H9 (cell line): ENCODE measurements around the gene MYO10. TPM values are rescaled to one million over a fixed set of nuclear protein-coding genes. Genes with fewer than 3 reads are reported as not detected.

ENCODE experiments used
- DNase-seq: peaks from one replicate; pipeline ENCODE4 v3.0.0-alpha.2; 2017
- H2AFZ ChIP-seq: one replicate; pipeline ENCODE4 v1.6.1; 2013; ENCODE audit warnings: mild to moderate bottlenecking, low read length, control low read depth, moderate library complexity
- H2AK5ac ChIP-seq: 2 replicates; pipeline ENCODE4 v1.6.1; 2013; ENCODE audit warnings: low read length, control low read depth, mixed read lengths; ENCODE audit not compliant: insufficient read length
- H2BK120ac ChIP-seq: one replicate; pipeline ENCODE4 v1.6.1; 2013; ENCODE audit warnings: low read depth, mild to moderate bottlenecking, low read length, control low read depth, inconsistent platforms; ENCODE audit not compliant: poor library complexity, severe bottlenecking
- H2BK12ac ChIP-seq: 2 replicates; pipeline ENCODE4 v1.6.1; 2013; ENCODE audit warnings: low read length, control low read depth, mixed read lengths, low read depth; ENCODE audit not compliant: insufficient read length
- H2BK15ac ChIP-seq: 2 replicates; pipeline ENCODE4 v1.6.1; 2013; ENCODE audit warnings: low read depth, low read length, control low read depth
- H2BK20ac ChIP-seq: one replicate; pipeline ENCODE4 v1.6.1; 2013; ENCODE audit warnings: low read depth, mild to moderate bottlenecking, low read length, control low read depth, inconsistent platforms; ENCODE audit not compliant: poor library complexity, severe bottlenecking
- H2BK5ac ChIP-seq: 2 replicates; pipeline ENCODE4 v1.6.1; 2013; ENCODE audit warnings: low read length, control low read depth, mixed read lengths; ENCODE audit not compliant: insufficient read length
- H3K14ac ChIP-seq: 2 replicates; pipeline ENCODE4 v1.6.1; 2013; ENCODE audit warnings: low read length, control low read depth; ENCODE audit not compliant: insufficient read depth
- H3K18ac ChIP-seq: 2 replicates; pipeline ENCODE4 v1.6.1; 2013; ENCODE audit warnings: low read depth, mild to moderate bottlenecking, mixed read lengths, low read length, control low read depth; ENCODE audit not compliant: insufficient read length
- H3K23ac ChIP-seq: 2 replicates; pipeline ENCODE4 v1.6.1; 2013; ENCODE audit warnings: low read length, control low read depth, mixed read lengths, low read depth; ENCODE audit not compliant: insufficient read length
- H3K23me2 ChIP-seq: 2 replicates; pipeline ENCODE4 v1.6.1; 2013; ENCODE audit warnings: low read depth, mild to moderate bottlenecking, mixed read lengths, low read length, control low read depth; ENCODE audit not compliant: insufficient read length, poor library complexity, severe bottlenecking
- H3K27ac ChIP-seq: 2 replicates; pipeline ENCODE4 v1.5.1; 2013; ENCODE audit warnings: low read length, control low read depth, mixed read lengths, low read depth; ENCODE audit not compliant: insufficient read length
- H3K27me3 ChIP-seq: 2 replicates; pipeline ENCODE4 v1.6.1; 2013; ENCODE audit warnings: low read length, control low read depth, inconsistent platforms; ENCODE audit not compliant: insufficient read depth
- H3K4ac ChIP-seq: 2 replicates; pipeline ENCODE4 v1.6.1; 2013; ENCODE audit warnings: low read depth, mild to moderate bottlenecking, control low read depth, inconsistent platforms, low read length, moderate library complexity
- H3K4me1 ChIP-seq: 2 replicates; pipeline ENCODE4 v1.6.1; 2013; ENCODE audit warnings: low read length, control low read depth, inconsistent platforms; ENCODE audit not compliant: insufficient read depth
- H3K4me2 ChIP-seq: 2 replicates; pipeline ENCODE4 v1.6.1; 2013; ENCODE audit warnings: low read length, control low read depth, mixed read lengths; ENCODE audit not compliant: insufficient read length, insufficient read depth
- H3K56ac ChIP-seq: 2 replicates; pipeline ENCODE4 v1.6.1; 2013; ENCODE audit warnings: low read depth, mild to moderate bottlenecking, mixed read lengths, low read length, control low read depth; ENCODE audit not compliant: insufficient read length
- H3K79me1 ChIP-seq: 2 replicates; pipeline ENCODE4 v1.6.1; 2013; ENCODE audit warnings: low read depth, mild to moderate bottlenecking, moderate library complexity, low read length, control low read depth, inconsistent platforms; ENCODE audit not compliant: insufficient read depth, poor library complexity, severe bottlenecking
- H3K79me2 ChIP-seq: 2 replicates; pipeline ENCODE4 v1.6.1; 2013; ENCODE audit warnings: low read length, control low read depth, inconsistent platforms; ENCODE audit not compliant: insufficient read depth
- H3K9ac ChIP-seq: 2 replicates; pipeline ENCODE4 v1.6.1; 2013; ENCODE audit warnings: low read length, control low read depth, mixed read lengths; ENCODE audit not compliant: insufficient read length; ENCODE audit errors: extremely low read depth
- H3K9me3 ChIP-seq: one replicate; pipeline ENCODE4 v1.6.1; 2013; ENCODE audit warnings: low read depth, low read length, inconsistent platforms; ENCODE audit not compliant: control insufficient read depth
- H3T11ph ChIP-seq: one replicate; pipeline ENCODE4 v1.6.1; 2013; ENCODE audit warnings: mild to moderate bottlenecking, low read length, control low read depth, inconsistent platforms
- H4K20me1 ChIP-seq: one replicate; pipeline ENCODE4 v1.6.1; 2013; ENCODE audit not compliant: control insufficient read depth, insufficient read length, insufficient read depth
- H4K5ac ChIP-seq: 2 replicates; pipeline ENCODE4 v1.6.1; 2013; ENCODE audit warnings: low read depth, mild to moderate bottlenecking, mixed read lengths, low read length, control low read depth; ENCODE audit not compliant: insufficient read length
- H4K8ac ChIP-seq: replicated peaks from 2 replicates; pipeline ENCODE4 v1.6.1; 2013; ENCODE audit warnings: low read length, control low read depth, mixed read lengths, low read depth; ENCODE audit not compliant: insufficient read length
- H4K91ac ChIP-seq: 2 replicates; pipeline ENCODE4 v1.6.1; 2013; ENCODE audit warnings: low read depth, mild to moderate bottlenecking, moderate library complexity, mixed read lengths, low read length, control low read depth; ENCODE audit not compliant: insufficient read length
- H3K27ac Mint-ChIP-seq, 3 experiments: 2 replicates in 2 of 3; 3 replicates in 1 of 3; pipeline ENCODE4 v1.8.0; 2020 to 2021; ENCODE audit warnings: mixed read lengths in 3 of 3, mild to moderate bottlenecking in 1 of 3, moderate library complexity in 1 of 3
- H3K27me3 Mint-ChIP-seq: 2 replicates; pipeline ENCODE4 v1.8.0; 2021; ENCODE audit warnings: low read depth, mild to moderate bottlenecking, moderate library complexity, mixed read lengths
- H3K36me3 Mint-ChIP-seq, 3 experiments: 2 replicates in 2 of 3; 3 replicates in 1 of 3; pipeline ENCODE4 v1.8.0; 2020 to 2021; ENCODE audit warnings: low read depth in 3 of 3, mixed read lengths in 3 of 3; ENCODE audit not compliant: insufficient read depth in 1 of 3
- H3K4me1 Mint-ChIP-seq, 2 experiments: 2 replicates each; pipeline ENCODE4 v1.8.0; 2020; ENCODE audit warnings: mixed read lengths in 2 of 2
- H3K4me3 Mint-ChIP-seq, 2 experiments: 2 replicates in 1 of 2; 3 replicates in 1 of 2; pipeline ENCODE4 v1.8.0; 2020 to 2021; ENCODE audit warnings: mild to moderate bottlenecking in 2 of 2, mixed read lengths in 2 of 2, moderate library complexity in 1 of 2
- H3K9me3 Mint-ChIP-seq, 2 experiments: 2 replicates in 1 of 2; 3 replicates in 1 of 2; pipeline ENCODE4 v1.8.0; 2020; ENCODE audit warnings: mild to moderate bottlenecking in 2 of 2, mixed read lengths in 2 of 2, moderate library complexity in 1 of 2
- WGBS: extraction: QIAGEN DNeasy Blood & Tissue Kit; methylation state at CpG from one replicate; pipeline ENCODE4 v1.1.7; 2013; ENCODE audit warnings: missing lambda C conversion rate, low lambda C conversion rate, mixed read lengths; ENCODE audit not compliant: insufficient read length; ENCODE audit errors: extremely low coverage; 5-methylcytosine and 5-hydroxymethylcytosine counted together
- total RNA-seq: library from RNA; stranded (reverse); gene quantifications from 2 replicates; pipeline ENCODE4 v1.2.1, GENCODE V29; 2021
- TF ChIP-seq, protein P1 (sequence below): fragments of 200-600 bp; sonication (generic); conservative IDR thresholded peaks from 3 replicates; pipeline ENCODE4 v1.8.0; 2021; ENCODE audit warnings: antibody characterized with exemption, mild to moderate bottlenecking

MYO10 gene
- total RNA-seq, 1 experiment from 2014 or later, result 127 TPM

DNA sequence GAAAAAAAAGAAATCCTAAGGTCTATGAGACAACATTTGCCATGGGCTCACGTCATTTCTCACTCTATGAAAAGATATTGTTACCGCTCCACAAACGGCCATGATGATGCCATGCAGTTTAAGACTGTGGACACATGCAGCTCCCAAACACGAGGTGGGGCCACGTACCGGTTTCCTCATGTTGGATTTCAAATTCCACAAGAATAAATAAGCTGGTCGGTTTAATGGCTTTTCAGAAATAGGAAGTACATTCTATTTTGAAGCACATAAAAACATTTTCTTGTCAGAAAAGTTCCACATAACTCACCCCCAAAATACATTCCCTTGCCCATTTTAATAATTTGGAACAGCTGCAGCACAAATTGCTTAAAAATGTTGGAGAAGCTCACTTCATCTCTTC is 130.6 kb downstream of the MYO10 start:
- no peak overlapping the region for H2AK5ac ChIP-seq
- H3K18ac ChIP-seq, result no peak overlapping the region
- no peak overlapping the region for H2BK5ac ChIP-seq
- H3K9me3 ChIP-seq, result no peaks in the 10 kb centered on the region
- H3K27me3 Mint-ChIP-seq, result no peaks in the 10 kb centered on the region
- no peak overlapping the region for H2BK12ac ChIP-seq
- no peaks in the 10 kb centered on the region for H3K27me3 ChIP-seq
- no peaks in the 10 kb centered on the region for H3K9me3 Mint-ChIP-seq
- no peak overlapping the region for H4K8ac ChIP-seq
- H3K27ac Mint-ChIP-seq, result no peak overlapping the region
- H4K20me1 ChIP-seq, result no peaks in the 10 kb centered on the region
- no peak overlapping the region for H3T11ph ChIP-seq
- no peak overlapping the region for H2AFZ ChIP-seq
- no peak overlapping the region for H3K14ac ChIP-seq
- no peak overlapping the region for H3K9ac ChIP-seq
- no peak overlapping the region for H3K23ac ChIP-seq
- no peak overlapping the region for H3K4me3 Mint-ChIP-seq
- H3K4me1 ChIP-seq, result peaks cover 3% of the 10 kb centered on the region; the same call in 1 of the 2 replicates
- no peak overlapping the region for H3K4me2 ChIP-seq
- H3K79me2 ChIP-seq, result no peaks in the 10 kb centered on the region
- no peak for DNase-seq
- TF ChIP-seq, protein P1, sequence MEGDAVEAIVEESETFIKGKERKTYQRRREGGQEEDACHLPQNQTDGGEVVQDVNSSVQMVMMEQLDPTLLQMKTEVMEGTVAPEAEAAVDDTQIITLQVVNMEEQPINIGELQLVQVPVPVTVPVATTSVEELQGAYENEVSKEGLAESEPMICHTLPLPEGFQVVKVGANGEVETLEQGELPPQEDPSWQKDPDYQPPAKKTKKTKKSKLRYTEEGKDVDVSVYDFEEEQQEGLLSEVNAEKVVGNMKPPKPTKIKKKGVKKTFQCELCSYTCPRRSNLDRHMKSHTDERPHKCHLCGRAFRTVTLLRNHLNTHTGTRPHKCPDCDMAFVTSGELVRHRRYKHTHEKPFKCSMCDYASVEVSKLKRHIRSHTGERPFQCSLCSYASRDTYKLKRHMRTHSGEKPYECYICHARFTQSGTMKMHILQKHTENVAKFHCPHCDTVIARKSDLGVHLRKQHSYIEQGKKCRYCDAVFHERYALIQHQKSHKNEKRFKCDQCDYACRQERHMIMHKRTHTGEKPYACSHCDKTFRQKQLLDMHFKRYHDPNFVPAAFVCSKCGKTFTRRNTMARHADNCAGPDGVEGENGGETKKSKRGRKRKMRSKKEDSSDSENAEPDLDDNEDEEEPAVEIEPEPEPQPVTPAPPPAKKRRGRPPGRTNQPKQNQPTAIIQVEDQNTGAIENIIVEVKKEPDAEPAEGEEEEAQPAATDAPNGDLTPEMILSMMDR, result no peak
- peaks cover 2% of the 10 kb centered on the region for H3K79me1 ChIP-seq
- no peak overlapping the region for H4K5ac ChIP-seq
- no CpG with 5 or more reads among the region's 7 CpGs for WGBS
- H3K23me2 ChIP-seq, result no peaks in the 10 kb centered on the region
- no peak overlapping the region for H3K56ac ChIP-seq
- peaks cover 21 to 31% of the 10 kb centered on the region in 2 experiments for H3K4me1 Mint-ChIP-seq
- H2BK20ac ChIP-seq, result no peak overlapping the region
- H2BK120ac ChIP-seq, result no peak overlapping the region
- no peaks in the 10 kb centered on the region for H3K36me3 Mint-ChIP-seq
- no peak overlapping the region for H4K91ac ChIP-seq
- H3K27ac ChIP-seq, result no peak overlapping the region
- no peak overlapping the region for H2BK15ac ChIP-seq
- no peak overlapping the region for H3K4ac ChIP-seq
